Endothelial cell (in vitro differentiated cells): ENCODE data around the gene JAG2. TPM values are rescaled to one million over a fixed set of nuclear protein-coding genes. Genes with fewer than 3 reads are reported as not detected.

Experiments used
- DNase-seq: peaks from one replicate; pipeline ENCODE4 v3.0.0; 2021; ENCODE audit warnings: low spot score
- H3K27ac Mint-ChIP-seq: one replicate; pipeline ENCODE4 v1.8.0; 2021; ENCODE audit warnings: mixed read lengths, inconsistent platforms; ENCODE audit not compliant: unreplicated experiment
- H3K27me3 Mint-ChIP-seq: one replicate; pipeline ENCODE4 v1.8.0; 2021; ENCODE audit warnings: mild to moderate bottlenecking, moderate library complexity, mixed read lengths, inconsistent platforms; ENCODE audit not compliant: unreplicated experiment
- H3K36me3 Mint-ChIP-seq: one replicate; pipeline ENCODE4 v1.8.0; 2021; ENCODE audit warnings: mild to moderate bottlenecking, low read depth, mixed read lengths, inconsistent platforms; ENCODE audit not compliant: unreplicated experiment
- H3K4me1 Mint-ChIP-seq: one replicate; pipeline ENCODE4 v1.8.0; 2021; ENCODE audit warnings: mild to moderate bottlenecking, mixed read lengths, inconsistent platforms; ENCODE audit not compliant: unreplicated experiment
- H3K4me3 Mint-ChIP-seq: one replicate; pipeline ENCODE4 v1.8.0; 2021; ENCODE audit warnings: mild to moderate bottlenecking, mixed read lengths, inconsistent platforms; ENCODE audit not compliant: unreplicated experiment
- H3K9me3 Mint-ChIP-seq: one replicate; pipeline ENCODE4 v1.8.0; 2021; ENCODE audit warnings: mixed read lengths, inconsistent platforms; ENCODE audit not compliant: unreplicated experiment
- CTCF ChIP-seq: fragments of 200-600 bp; sonication (generic); IDR thresholded peaks from one replicate; pipeline ENCODE4 v1.5.0; 2021; ENCODE audit warnings: antibody characterized with exemption; ENCODE audit not compliant: unreplicated experiment
- total RNA-seq: library from RNA; stranded (reverse); fragmentation: NEBNext Ultra II Directional; extraction: Animal tissue kit (Norgen Biotek cat#: 25700); gene quantifications from one replicate; pipeline ENCODE4 v1.2.1, GENCODE V29; 2021; ENCODE audit not compliant: unreplicated experiment

The JAG2 gene
- total RNA-seq, 1 donor from 2014 or later: 280 TPM

- H3K4me1 Mint-ChIP-seq: peaks cover 9% of the 10 kb centered on the region
- H3K27ac Mint-ChIP-seq: no peak overlapping the region
- peaks cover 9% of the 10 kb centered on the region for H3K27me3 Mint-ChIP-seq
- no peaks in the 10 kb centered on the region for H3K9me3 Mint-ChIP-seq
- DNase-seq: no peak
- peaks cover 6% of the 10 kb centered on the region for H3K36me3 Mint-ChIP-seq
- no peak overlapping the region for H3K4me3 Mint-ChIP-seq
- TF ChIP-seq CTCF: no peak
These were observed 2.6 kb upstream of the JAG2 start for GRCh38 chr14:105171004-105171673.

GRCh38 chr14:105169776-105170655, 1.4 kb upstream of the JAG2 start:
- Mint-ChIP-seq H3K27me3 (peaks cover 9% of the 10 kb centered on the region), H3K4me1 (peaks cover 17% of the 10 kb centered on the region), H3K9me3 (no peaks in the 10 kb centered on the region), H3K27ac (no peak overlapping the region), H3K4me3 (peak overlapping the region; percentile 76), H3K36me3 (peaks cover 6% of the 10 kb centered on the region)
- no peak for TF ChIP-seq CTCF
- DNase-seq: no peak

GRCh38 chr14:105168979-105169507, 467 bp upstream of the JAG2 start:
- Mint-ChIP-seq H3K9me3 (no peaks in the 10 kb centered on the region), H3K27ac (no peak overlapping the region), H3K4me1 (peaks cover 21% of the 10 kb centered on the region), H3K27me3 (peaks cover 14% of the 10 kb centered on the region), H3K36me3 (peaks cover 6% of the 10 kb centered on the region), H3K4me3 (peak overlapping the region; percentile 83)
- TF ChIP-seq CTCF: peak; percentile 73
- peak; percentile 88 for DNase-seq

- H3K9me3 Mint-ChIP-seq: no peaks in the 10 kb centered on the region
- no peak for TF ChIP-seq CTCF
- peaks cover 24% of the 10 kb centered on the region for H3K4me1 Mint-ChIP-seq
- H3K36me3 Mint-ChIP-seq: peaks cover 6% of the 10 kb centered on the region
- peak overlapping the region; percentile 67 for H3K4me3 Mint-ChIP-seq
- H3K27me3 Mint-ChIP-seq: peaks cover 17% of the 10 kb centered on the region
- no peak for DNase-seq
- no peak overlapping the region for H3K27ac Mint-ChIP-seq
These were observed 519 bp downstream of the JAG2 start for GRCh38 chr14:105168093-105168420.
